COR-L47 (cell line): ENCODE results near the gene ADARB2.
"Not testable (repeated sequence)": the region's sequence is repeated elsewhere in the genome, so short reads cannot be mapped to it uniquely, and the experiment has no call there.

Experiments used
- DNase-seq: peaks from one replicate; lab custom pipeline; 2025; lab: John Stamatoyannopoulos, UW

ADARB2 gene

GRCh38 chr10:1546431-1547110 lies 190.8 kb downstream of the ADARB2 start:
- DNase-seq: no peak

- no peak for DNase-seq
These were observed 191.8 kb downstream of the ADARB2 start for GRCh38 chr10:1545524-1545923.

DNA sequence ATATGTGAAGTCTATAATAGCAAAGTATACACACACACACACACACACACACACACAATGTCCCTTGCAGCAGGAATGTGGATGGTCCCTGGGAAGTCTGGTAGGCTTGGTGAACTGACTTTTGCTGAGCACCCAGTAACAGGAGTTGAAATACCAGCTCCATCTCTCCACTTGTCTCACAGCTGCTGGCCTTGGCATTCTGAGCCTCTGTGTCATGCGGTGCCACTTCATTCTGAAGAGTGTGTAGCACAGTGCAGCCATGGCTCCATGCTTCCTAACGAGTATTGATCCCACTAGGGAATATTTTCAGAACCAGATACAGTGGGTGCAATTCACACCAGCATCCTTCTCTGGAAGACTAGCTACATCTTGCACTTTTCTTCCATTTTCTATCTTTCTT lies 192.4 kb downstream of the ADARB2 start:
- no peak for DNase-seq

GRCh38 chr10:1544209-1544673 lies 193.1 kb downstream of the ADARB2 start:
- no peak for DNase-seq

GRCh38 chr10:1543596-1543995 lies 193.7 kb downstream of the ADARB2 start:
- no peak for DNase-seq

GRCh38 chr10:1542941-1543340 lies 194.4 kb downstream of the ADARB2 start:
- no peak for DNase-seq

- no peak for DNase-seq
These were observed 197.2 kb downstream of the ADARB2 start for GRCh38 chr10:1540144-1540543.

DNA sequence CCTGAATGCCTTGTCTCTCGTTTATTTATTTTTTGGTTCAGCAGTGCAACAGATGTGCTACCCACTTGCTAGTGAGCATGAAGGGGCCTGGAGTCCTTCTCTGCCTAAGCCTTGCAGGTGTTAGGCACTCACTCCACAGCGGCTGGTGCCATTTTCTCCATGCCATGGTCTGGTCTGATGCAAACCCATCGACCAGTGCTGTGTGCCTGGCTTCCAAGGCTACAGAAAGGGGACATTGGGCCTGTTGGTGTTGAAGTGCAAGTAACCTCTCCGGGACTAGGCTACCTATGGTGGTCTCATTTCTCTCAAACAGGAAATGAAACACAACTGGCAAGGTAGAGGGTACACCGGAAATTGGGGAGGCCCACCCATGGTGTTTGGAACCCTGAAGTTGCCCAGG lies 198.1 kb downstream of the ADARB2 start:
- no peak for DNase-seq

GRCh38 chr10:1538531-1539061 lies 198.7 kb downstream of the ADARB2 start:
- no peak for DNase-seq

- DNase-seq: no peak
These were observed 199.2 kb downstream of the ADARB2 start for GRCh38 chr10:1538121-1538520.

DNA sequence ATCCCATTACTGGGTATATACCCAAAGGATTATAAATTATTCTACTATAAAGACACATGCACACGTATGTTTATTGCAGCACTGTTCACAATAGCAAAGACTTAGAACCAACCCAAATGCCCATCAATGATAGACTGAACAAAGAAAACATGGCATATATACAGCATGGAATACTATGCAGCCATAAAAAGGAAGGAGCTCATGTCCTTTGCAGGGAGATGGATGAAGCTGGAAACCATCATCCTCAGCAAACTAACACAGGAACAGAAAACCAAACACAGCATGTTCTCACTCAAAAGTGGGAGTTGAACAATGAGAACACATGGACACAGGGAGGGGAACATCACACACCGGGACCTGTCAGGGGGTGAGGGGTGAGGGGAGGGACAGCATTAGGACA lies 199.9 kb downstream of the ADARB2 start:
- DNase-seq: not testable (repeated sequence)

DNA sequence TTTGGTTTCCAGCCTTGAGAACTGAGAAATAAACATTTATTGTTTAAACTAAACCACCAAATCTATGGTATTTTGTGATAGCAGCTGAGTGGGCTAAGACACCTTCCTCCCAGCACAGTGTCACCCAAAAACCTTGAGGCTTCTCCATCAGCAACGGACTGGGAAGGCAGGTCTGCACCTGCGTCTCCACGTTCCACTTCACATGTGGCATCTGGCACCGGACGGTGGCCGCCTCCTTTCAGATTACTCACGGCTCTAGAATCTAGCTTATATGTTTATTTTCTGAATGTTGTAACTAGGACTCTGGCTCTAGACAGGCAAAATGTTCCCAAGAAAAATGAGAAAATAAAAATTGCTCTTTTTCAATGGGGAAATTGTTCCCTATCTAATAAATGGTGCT lies 201.0 kb downstream of the ADARB2 start:
- DNase-seq: no peak

DNA sequence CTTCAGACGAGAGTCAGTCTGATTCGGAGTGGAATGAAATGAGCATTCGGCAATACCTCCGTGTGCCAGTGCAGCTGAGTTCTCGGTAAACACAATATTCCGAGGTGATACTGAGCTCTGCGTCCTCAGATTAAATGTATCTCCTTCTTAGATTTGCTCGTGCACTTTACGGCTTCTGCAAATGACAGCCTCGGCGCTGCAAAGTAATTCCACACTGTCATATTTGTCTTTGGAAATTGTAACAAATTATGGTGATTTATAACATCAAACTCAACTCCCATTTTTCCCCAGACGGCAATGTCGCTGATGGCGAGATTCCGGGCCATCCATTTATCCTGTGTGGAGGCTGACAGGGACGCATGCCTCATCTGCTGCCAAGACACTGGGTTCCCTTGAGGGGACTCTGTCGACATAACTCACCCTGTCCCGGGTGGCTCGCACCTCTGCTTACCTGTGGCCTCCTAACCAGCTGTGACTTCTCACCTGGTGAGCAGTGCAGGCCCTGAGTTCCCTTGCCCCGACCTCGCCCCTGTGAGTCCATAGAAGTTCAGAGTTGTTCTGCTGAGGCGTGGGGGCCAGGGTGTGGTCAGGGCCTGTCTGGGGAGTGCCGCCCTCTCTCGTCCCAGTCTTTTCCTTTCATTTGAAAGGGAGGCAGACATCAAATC lies 201.9 kb downstream of the ADARB2 start:
- DNase-seq: no peak

GRCh38 chr10:1534820-1535219 lies 202.5 kb downstream of the ADARB2 start:
- no peak for DNase-seq

DNA sequence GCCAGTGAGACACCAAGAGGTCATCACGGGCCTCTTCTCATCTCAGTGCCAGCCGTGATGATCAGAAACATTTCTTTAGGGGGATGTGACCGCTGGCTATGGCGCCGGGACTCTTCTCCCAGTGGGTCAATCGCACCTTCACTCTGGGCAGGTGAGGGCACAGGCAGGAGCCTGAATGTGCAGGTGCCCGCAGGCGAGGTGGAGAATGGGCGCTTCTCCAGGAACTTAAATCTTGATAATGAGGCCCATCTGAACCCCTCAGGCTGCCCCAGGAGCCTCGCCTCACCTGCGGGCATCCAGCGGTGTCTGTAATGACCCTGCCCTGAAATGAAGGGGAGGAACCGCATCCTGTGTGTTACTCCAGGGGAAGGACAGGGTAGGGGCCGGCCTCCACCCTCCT lies 204.7 kb downstream of the ADARB2 start:
- no peak for DNase-seq

DNA sequence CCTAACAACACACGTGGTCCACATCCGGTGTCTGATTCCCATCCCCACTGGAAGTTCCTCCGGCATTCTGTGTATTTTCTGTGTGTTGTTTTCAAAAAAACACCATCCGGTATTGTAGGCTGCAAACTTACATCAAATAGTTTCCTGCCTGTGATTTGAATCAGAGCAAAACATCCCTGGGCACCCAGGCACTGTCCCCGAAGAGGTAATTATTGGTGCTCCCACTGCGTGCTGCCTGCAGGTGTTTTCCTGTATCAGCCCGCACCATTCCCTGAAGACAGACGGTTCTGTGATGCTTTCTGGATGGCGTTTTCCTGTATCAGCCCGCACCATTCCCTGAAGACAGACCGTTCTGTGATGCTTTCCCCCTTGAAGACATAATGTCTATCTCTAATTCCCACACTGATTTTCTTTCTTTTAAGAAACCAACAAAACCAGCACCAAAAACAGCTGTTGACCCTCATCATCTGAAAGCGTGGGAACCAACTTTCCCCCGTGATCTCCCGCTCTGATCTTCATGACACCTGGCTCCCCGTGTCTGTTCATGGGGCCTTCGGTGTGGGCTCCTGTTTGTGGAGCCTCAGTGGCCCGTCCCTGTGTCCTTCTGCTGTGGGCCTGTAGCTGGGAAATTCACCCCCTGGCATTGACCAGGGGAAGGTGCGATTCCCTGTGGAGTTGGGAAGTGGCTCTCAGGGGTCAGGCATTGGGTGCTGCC lies 205.3 kb downstream of the ADARB2 start:
- peak; percentile 27 for DNase-seq

GRCh38 chr10:1530871-1531517 lies 206.3 kb downstream of the ADARB2 start:
- no peak for DNase-seq

- no peak for DNase-seq
These were observed 207.4 kb downstream of the ADARB2 start for GRCh38 chr10:1529806-1530413.

GRCh38 chr10:1527951-1528350 lies 209.4 kb downstream of the ADARB2 start:
- DNase-seq: no peak

DNA sequence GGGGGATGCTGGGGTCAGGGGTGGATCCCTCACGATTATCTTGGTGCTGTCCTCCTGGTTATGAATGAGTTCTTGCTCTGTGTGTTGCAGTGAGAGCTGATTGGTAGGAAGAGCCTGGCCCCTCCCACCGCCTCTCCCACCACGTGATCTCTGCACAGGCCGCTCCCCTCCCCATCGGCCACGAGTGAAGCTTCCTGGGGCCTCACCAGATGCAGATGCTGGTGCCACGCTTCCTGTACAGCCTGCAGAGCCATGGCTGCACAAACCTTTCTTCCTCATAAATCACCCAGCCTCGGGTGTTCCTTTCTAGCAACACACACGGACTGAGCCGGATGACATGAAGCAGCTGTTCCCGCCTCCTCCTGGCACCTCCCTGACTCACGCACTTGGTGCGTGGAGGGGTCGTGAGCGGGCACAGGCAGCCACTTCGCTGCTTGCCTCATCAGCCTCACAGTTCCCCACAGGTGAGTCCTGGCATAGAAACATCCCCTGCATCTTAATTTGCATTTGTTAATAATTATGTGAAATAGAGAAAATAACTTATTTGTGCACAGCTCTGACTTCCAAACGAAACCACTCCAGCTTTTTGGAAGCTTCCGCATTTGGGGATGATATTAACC lies 210.8 kb downstream of the ADARB2 start:
- no peak for DNase-seq

DNA sequence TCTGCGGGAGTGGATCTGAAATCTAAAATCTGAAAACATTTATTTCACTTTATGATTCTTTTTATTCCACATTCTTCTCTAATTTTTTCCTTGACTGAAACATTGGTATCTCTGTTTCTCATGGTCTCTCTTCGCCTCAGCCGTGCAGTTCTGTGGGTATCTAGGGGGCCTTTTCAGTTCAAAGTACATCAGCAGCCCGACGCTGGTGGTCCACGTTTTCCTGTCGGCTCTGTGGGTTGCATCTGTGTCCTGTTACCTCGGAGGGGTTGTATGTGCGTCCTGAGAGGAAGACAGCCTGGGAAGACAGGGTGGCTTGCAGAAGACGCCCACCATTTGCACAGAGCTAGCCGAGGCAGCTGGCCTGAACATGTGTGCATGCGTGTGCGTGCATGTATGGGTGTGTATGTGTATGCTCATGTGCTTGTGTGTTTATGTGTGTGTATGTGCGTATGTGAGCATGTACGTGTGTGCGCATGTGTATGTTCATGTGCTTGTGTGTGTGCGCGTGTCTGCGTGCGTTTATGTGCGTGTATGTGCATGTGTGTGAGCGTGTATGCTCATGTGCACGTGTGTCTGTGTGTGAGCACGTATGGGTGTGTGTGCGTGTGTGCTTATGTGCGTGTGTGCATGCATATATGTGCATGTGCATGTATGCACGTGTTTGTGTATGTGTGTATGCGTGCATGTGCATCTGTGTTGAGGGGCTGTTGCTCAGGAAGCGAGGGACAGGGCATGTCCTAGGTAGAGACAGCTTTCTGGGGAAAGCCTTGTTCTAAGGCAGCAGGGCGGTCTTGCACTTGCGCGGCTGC lies 211.8 kb downstream of the ADARB2 start:
- DNase-seq: no peak
